Measurements from ENCODE around the gene CACNA1H.
"Not testable (repeated sequence)": the region's sequence is repeated elsewhere in the genome, so short reads cannot be mapped to it uniquely, and the experiment has no call there.

CACNA1H gene

DNA sequence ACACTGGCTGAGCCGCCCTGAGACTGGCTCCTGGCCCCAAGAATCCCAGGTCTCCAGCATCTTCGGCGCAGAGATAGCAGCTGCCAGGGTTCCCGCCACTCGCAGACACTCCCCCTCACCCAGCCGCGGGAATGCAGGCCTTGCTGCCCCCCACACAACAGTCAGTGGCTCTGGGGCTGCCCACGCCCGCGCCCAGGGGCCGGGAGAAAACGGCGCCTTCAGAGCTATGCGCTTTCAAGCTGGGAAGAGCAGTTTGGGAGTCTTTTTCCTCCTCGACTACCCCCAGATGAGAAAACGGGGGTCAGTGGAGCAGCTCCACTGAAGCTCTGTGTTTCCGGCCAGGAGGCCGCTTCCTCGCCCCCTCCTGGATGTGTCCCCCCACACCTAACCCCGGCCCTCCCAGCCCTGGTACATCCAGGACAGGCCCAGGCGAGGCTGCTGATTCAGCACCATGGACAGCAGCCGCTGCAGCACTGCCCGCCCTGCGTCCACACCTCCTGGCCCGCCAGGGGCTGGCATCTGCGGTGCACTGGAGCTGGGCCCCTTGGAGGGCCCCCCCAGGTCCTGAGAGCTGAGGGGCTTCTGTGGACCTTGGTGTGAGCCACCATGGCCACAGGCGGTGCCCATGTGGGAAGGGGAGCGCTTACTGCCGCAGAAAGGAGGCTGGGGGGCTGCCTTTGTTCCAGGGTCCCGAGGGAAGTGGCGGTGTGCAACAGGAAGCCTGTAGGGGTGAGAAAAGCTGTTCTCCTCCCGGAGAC, 35.7 kb downstream of the CACNA1H start:
- H3K4me2 ChIP-seq (ENCODE audit: low read length): no peak overlapping the region
- H4K20me1 ChIP-seq (ENCODE audit: insufficient read depth, low read length): 0 out of 2 replicates have a peak, but pooled peaks cover 5% of the 10 kb centered on the region
- no peaks in the 10 kb centered on the region for H3K27me3 ChIP-seq (ENCODE audit: low read depth, low read length)
- no peaks in the 10 kb centered on the region for H3K79me2 ChIP-seq (ENCODE audit: low read length)
- TF ChIP-seq, protein P1, sequence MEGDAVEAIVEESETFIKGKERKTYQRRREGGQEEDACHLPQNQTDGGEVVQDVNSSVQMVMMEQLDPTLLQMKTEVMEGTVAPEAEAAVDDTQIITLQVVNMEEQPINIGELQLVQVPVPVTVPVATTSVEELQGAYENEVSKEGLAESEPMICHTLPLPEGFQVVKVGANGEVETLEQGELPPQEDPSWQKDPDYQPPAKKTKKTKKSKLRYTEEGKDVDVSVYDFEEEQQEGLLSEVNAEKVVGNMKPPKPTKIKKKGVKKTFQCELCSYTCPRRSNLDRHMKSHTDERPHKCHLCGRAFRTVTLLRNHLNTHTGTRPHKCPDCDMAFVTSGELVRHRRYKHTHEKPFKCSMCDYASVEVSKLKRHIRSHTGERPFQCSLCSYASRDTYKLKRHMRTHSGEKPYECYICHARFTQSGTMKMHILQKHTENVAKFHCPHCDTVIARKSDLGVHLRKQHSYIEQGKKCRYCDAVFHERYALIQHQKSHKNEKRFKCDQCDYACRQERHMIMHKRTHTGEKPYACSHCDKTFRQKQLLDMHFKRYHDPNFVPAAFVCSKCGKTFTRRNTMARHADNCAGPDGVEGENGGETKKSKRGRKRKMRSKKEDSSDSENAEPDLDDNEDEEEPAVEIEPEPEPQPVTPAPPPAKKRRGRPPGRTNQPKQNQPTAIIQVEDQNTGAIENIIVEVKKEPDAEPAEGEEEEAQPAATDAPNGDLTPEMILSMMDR (IDR thresholded peaks at IDR 0.05; ENCODE audit: low read depth, low read length): no peak
- no peak for TF ChIP-seq EZH2phosphoT487 (IDR thresholded peaks at IDR 0.05; ENCODE audit: low read depth)
- no peak overlapping the region for H2AFZ ChIP-seq (ENCODE audit: low read depth, low read length)
- H3K4me3 ChIP-seq (ENCODE audit: low read length): no peak overlapping the region
- no peaks in the 10 kb centered on the region for H3K4me1 ChIP-seq (ENCODE audit: low read length)
- H3K9ac ChIP-seq (ENCODE audit: low read length): no peak overlapping the region
- no peaks in the 10 kb centered on the region for H3K9me3 ChIP-seq (ENCODE audit: insufficient read depth, low read length)
- no peaks in the 10 kb centered on the region for H3K36me3 ChIP-seq (replicated peaks; ENCODE audit: low read depth, low read length)
- no peak overlapping the region for H3K27ac ChIP-seq (ENCODE audit: low read length)

DNA sequence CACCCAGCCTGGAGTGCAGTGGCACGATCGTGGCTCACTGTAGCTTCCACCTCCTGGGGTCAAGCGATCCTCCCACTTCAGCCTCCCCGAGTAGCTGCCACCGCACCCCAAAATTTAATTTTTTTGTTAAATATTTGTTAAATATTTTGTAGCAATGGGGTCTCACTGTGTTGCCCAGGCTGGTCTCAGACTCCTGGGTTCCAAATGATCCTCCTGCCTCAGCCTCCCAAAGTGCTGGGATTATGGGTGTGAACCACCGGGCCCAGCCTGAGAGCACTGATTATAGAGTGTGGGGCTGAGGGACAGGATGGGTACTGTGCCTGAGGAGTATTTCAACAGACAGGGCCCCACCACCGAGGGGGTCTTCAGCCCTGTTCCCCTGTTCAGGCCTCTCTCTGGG, 36.5 kb downstream of the CACNA1H start:
- H3K4me3 ChIP-seq (ENCODE audit: low read length): no peak overlapping the region
- H3K27ac ChIP-seq (ENCODE audit: low read length): no peak overlapping the region
- TF ChIP-seq, protein P1 (IDR thresholded peaks at IDR 0.05; ENCODE audit: low read depth, low read length): no peak
- no peak for TF ChIP-seq EZH2phosphoT487 (IDR thresholded peaks at IDR 0.05; ENCODE audit: low read depth)
- no peak overlapping the region for H3K9ac ChIP-seq (ENCODE audit: low read length)
- H4K20me1 ChIP-seq (ENCODE audit: insufficient read depth, low read length): 0 out of 2 replicates have a peak, but pooled peaks cover 5% of the 10 kb centered on the region
- H3K9me3 ChIP-seq (ENCODE audit: insufficient read depth, low read length): no peaks in the 10 kb centered on the region
- H3K79me2 ChIP-seq (ENCODE audit: low read length): no peaks in the 10 kb centered on the region
- H2AFZ ChIP-seq (ENCODE audit: low read depth, low read length): no peak overlapping the region
- no peaks in the 10 kb centered on the region for H3K4me1 ChIP-seq (ENCODE audit: low read length)
- no peaks in the 10 kb centered on the region for H3K36me3 ChIP-seq (replicated peaks; ENCODE audit: low read depth, low read length)
- no peak overlapping the region for H3K4me2 ChIP-seq (ENCODE audit: low read length)
- no peaks in the 10 kb centered on the region for H3K27me3 ChIP-seq (ENCODE audit: low read depth, low read length)

DNA sequence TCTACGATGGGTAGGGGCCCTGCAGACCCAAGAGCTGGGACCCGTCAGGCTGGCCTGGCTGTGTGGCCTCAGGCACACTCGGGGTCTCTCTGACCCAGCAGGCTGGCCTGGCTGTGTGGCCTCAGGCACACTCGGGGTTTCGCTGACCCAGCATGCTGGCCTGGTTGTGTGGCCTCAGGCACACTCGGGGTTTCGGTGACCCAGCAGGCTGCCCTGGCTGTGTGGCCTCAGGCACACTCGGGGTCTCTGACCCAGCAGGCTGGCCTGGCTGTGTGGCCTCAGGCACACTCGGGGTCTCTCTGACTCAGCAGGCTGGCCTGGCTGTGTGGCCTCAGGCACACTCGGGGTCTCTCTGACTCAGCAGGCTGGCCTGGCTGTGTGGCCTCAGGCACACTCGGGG, 37.9 kb downstream of the CACNA1H start:
- H3K4me3 ChIP-seq (ENCODE audit: low read length); H3K4me2 ChIP-seq (ENCODE audit: low read length); H3K9me3 ChIP-seq (ENCODE audit: insufficient read depth, low read length); H3K4me1 ChIP-seq (ENCODE audit: low read length); H3K27ac ChIP-seq (ENCODE audit: low read length); H4K20me1 ChIP-seq (ENCODE audit: insufficient read depth, low read length); H2AFZ ChIP-seq (ENCODE audit: low read depth, low read length); H3K9ac ChIP-seq (ENCODE audit: low read length); H3K27me3 ChIP-seq (ENCODE audit: low read depth, low read length); H3K36me3 ChIP-seq (replicated peaks; ENCODE audit: low read depth, low read length); H3K79me2 ChIP-seq (ENCODE audit: low read length): not testable (repeated sequence)

DNA sequence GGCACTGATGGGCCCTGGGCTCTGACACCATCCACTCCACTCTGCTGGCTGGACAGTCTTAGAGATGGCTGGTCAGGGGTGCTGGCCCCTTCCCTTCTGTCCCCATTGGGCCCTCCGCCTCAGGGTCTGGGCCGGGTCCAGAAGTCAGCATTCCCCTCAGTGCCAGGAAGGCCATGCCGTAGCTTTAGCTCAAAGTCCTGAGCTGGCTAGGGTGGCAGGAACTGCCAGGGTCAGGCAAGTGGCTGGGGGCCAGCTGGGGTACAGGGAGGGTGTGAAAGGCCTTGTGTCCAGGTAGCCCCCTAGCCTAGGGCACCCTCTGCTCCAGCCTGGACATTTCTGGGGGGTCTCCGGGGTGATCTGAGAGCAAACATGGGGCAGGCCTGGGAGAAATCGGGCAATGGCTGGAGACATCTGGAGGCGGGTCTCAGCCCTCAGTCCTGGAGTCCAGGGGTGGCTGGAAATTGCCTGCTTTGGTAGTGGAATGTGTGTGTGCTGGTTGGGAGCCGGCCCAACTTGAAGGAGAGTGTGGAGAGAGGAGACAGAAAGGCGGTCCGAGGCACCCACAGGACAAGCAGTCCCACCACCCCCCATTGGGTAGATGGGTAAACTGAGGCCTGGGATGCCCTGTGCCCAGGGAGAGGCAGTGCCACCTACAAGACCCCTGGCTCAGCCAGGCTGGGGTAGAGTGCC, 39.6 kb downstream of the CACNA1H start:
- Histone ChIP-seq H3K4me1 (ENCODE audit: low read length) (no peaks in the 10 kb centered on the region), H4K20me1 (ENCODE audit: insufficient read depth, low read length) (0 out of 2 replicates have a peak, but pooled peaks cover 8% of the 10 kb centered on the region), H2AFZ (ENCODE audit: low read depth, low read length) (no peak overlapping the region), H3K79me2 (ENCODE audit: low read length) (no peaks in the 10 kb centered on the region), H3K9ac (ENCODE audit: low read length) (no peak overlapping the region), H3K4me3 (ENCODE audit: low read length) (no peak overlapping the region), H3K9me3 (ENCODE audit: insufficient read depth, low read length) (no peaks in the 10 kb centered on the region), H3K4me2 (ENCODE audit: low read length) (no peak overlapping the region), H3K27me3 (ENCODE audit: low read depth, low read length) (no peaks in the 10 kb centered on the region), H3K27ac (ENCODE audit: low read length) (no peak overlapping the region), H3K36me3 (replicated peaks; ENCODE audit: low read depth, low read length) (no peaks in the 10 kb centered on the region)
- TF ChIP-seq, protein P1 (IDR thresholded peaks at IDR 0.05; ENCODE audit: low read depth, low read length): no peak
- TF ChIP-seq EZH2phosphoT487 (IDR thresholded peaks at IDR 0.05; ENCODE audit: low read depth): no peak

Measured in OCI-LY3 (cell line).